ENCODE results near the gene ZFAND3. TPM values are rescaled to one million over a fixed set of nuclear protein-coding genes. Genes with fewer than 3 reads are reported as not detected.

The ZFAND3 gene
- total and polyA plus RNA-seq, 8 donors, result 65.9 to 125 (median 118) TPM

- intact Hi-C loops (cut with DNase I), result no loop called here
- ATAC-seq, result no peak
- no peak overlapping the region for H3K4me3 ChIP-seq
- no peak for TF ChIP-seq CTCF (IDR thresholded peaks at IDR 0.05)
- no peaks in the 10 kb centered on the region for H3K9me3 ChIP-seq
- no peaks in the 10 kb centered on the region for H3K36me3 ChIP-seq
- no peaks in the 10 kb centered on the region for H3K27me3 ChIP-seq
- no peak for DNase-seq
- peaks cover 9 to 33% of the 10 kb centered on the region in 2 donors for H3K4me1 ChIP-seq
- H3K27ac ChIP-seq, result no peak overlapping the region
These were observed 62.8 kb downstream of the ZFAND3 start for GRCh38 chr6:37882292-37882691.

- Histone ChIP-seq H3K4me3 (no peak overlapping the region), H3K27me3 (no peaks in the 10 kb centered on the region), H3K4me1 (peaks cover 9 to 27% of the 10 kb centered on the region in 2 donors), H3K36me3 (no peaks in the 10 kb centered on the region), H3K9me3 (no peaks in the 10 kb centered on the region), H3K27ac (no peak overlapping the region)
- ATAC-seq (peak; percentile 58), DNase-seq (peak in 1 of 4 donors; percentile 13)
- intact Hi-C loops (cut with DNase I), result no loop called here
- TF ChIP-seq CTCF (IDR thresholded peaks at IDR 0.05), result no peak
These were observed 63.3 kb downstream of the ZFAND3 start for GRCh38 chr6:37882724-37883413.

- Histone ChIP-seq H3K4me3 (no peak overlapping the region), H3K27ac (no peak overlapping the region), H3K4me1 (peaks cover 9 to 33% of the 10 kb centered on the region in 2 donors), H3K9me3 (no peaks in the 10 kb centered on the region), H3K27me3 (no peaks in the 10 kb centered on the region), H3K36me3 (no peaks in the 10 kb centered on the region)
- ATAC-seq (no peak), DNase-seq (no peak)
- intact Hi-C loops (cut with DNase I), result no loop called here
- TF ChIP-seq CTCF (IDR thresholded peaks at IDR 0.05), result no peak
These were observed 65.0 kb downstream of the ZFAND3 start for GRCh38 chr6:37884548-37884947.

GRCh38 chr6:37889051-37889450 lies 69.5 kb downstream of the ZFAND3 start:
- no peak for TF ChIP-seq CTCF (IDR thresholded peaks at IDR 0.05)
- ATAC-seq (no peak), DNase-seq (no peak)
- no peaks in the 10 kb centered on the region for H3K9me3 ChIP-seq
- peaks cover 0 to 1% of the 10 kb centered on the region in 2 donors for H3K36me3 ChIP-seq
- peaks cover 0 to 17% of the 10 kb centered on the region in 2 donors for H3K4me1 ChIP-seq
- intact Hi-C loops (cut with DNase I), result no loop called here
- no peak overlapping the region for H3K4me3 ChIP-seq
- H3K27ac ChIP-seq, result no peak overlapping the region
- H3K27me3 ChIP-seq, result no peaks in the 10 kb centered on the region

DNA sequence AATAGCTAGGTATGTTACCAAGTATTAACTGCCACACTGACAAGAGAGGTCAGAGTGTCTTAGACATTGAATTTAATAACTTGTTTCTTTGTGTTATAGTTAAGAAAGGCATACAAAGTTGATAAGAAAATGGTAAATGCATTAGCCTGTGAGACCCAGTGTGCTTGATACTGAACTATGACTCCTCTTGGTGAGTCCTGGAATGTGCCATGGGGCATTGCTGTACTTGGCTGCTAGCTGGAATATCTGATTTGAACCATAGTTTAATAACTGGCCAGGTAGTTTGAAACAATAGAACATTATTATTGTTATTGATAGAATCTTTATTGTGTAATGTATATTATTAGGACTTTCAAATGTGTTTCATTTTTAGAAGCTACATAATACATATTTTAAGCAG lies 70.0 kb downstream of the ZFAND3 start:
- DNase-seq (no peak), ATAC-seq (no peak)
- intact Hi-C loops (cut with DNase I), result no loop called here
- Histone ChIP-seq H3K9me3 (peaks cover 0 to 1% of the 10 kb centered on the region in 2 donors), H3K27ac (no peak overlapping the region), H3K4me1 (peaks cover 0 to 17% of the 10 kb centered on the region in 2 donors), H3K4me3 (no peak overlapping the region), H3K27me3 (no peaks in the 10 kb centered on the region), H3K36me3 (peaks cover 0 to 6% of the 10 kb centered on the region in 2 donors)
- no peak for TF ChIP-seq CTCF (IDR thresholded peaks at IDR 0.05)
